DND-41 (cell line): ENCODE measurements around the gene KCNAB1.

Experiments
- ATAC-seq: fragments of 200-7000 bp; cut with Tn5 transposase; 3 replicates; pipeline ENCODE4 v1.9.1; 2021; ENCODE audit warnings: low read depth; ENCODE audit not compliant: insufficient read depth
- DNase-seq: peaks from one replicate; pipeline ENCODE4 v3.0.0-alpha.2; 2020
- H2AFZ ChIP-seq: 2 replicates; pipeline ENCODE4 v1.6.0; 2012; ENCODE audit warnings: low read depth, low read length
- H3K27ac ChIP-seq: 2 replicates; pipeline ENCODE4 v1.5.1; 2012; ENCODE audit warnings: low read length, inconsistent platforms
- H3K27me3 ChIP-seq: fragments of 200-600 bp; sonication (generic); 2 replicates; pipeline ENCODE4 v1.6.0; 2012; ENCODE audit warnings: low read length, mild to moderate bottlenecking, inconsistent platforms; ENCODE audit not compliant: insufficient read depth, poor library complexity
- H3K36me3 ChIP-seq: 2 replicates; pipeline ENCODE4 v1.5.1; 2012; ENCODE audit warnings: low read length, inconsistent platforms; ENCODE audit not compliant: insufficient read depth
- H3K4me1 ChIP-seq: 2 replicates; pipeline ENCODE4 v1.5.1; 2012; ENCODE audit warnings: mild to moderate bottlenecking, low read length; ENCODE audit not compliant: insufficient read depth
- H3K4me2 ChIP-seq: 2 replicates; pipeline ENCODE4 v1.6.0; 2012; ENCODE audit warnings: mild to moderate bottlenecking, moderate library complexity, low read length, inconsistent platforms; ENCODE audit not compliant: insufficient read depth
- H3K4me3 ChIP-seq, 2 experiments: fragments of 200-600 bp in 1 of 2; shearing (Covaris generic) in 1 of 2; 2 replicates each; pipeline ENCODE4 v1.5.1; 2012 to 2016; ENCODE audit warnings: inconsistent platforms in 2 of 2, low read length in 2 of 2, mild to moderate bottlenecking in 2 of 2, low read depth in 1 of 2, moderate library complexity in 1 of 2
- H3K79me2 ChIP-seq: 2 replicates; pipeline ENCODE4 v1.6.0; 2012; ENCODE audit warnings: low read length, inconsistent platforms; ENCODE audit not compliant: insufficient read depth
- H3K9ac ChIP-seq: 2 replicates; pipeline ENCODE4 v1.6.0; 2012; ENCODE audit warnings: low read depth, mild to moderate bottlenecking, inconsistent platforms, low read length, moderate library complexity
- H3K9me3 ChIP-seq: 2 replicates; pipeline ENCODE4 v1.5.1; 2012; ENCODE audit warnings: low read length, moderate library complexity, mild to moderate bottlenecking, inconsistent platforms; ENCODE audit not compliant: insufficient read depth, severe bottlenecking
- H4K20me1 ChIP-seq: 2 replicates; pipeline ENCODE4 v1.6.0; 2012; ENCODE audit warnings: low read length; ENCODE audit not compliant: insufficient read depth
- CTCF ChIP-seq: IDR thresholded peaks from 2 replicates; pipeline ENCODE4 v1.5.1; 2012; ENCODE audit warnings: borderline replicate concordance, low read length, moderate library complexity, mild to moderate bottlenecking; ENCODE audit not compliant: poor library complexity, severe bottlenecking; ENCODE audit errors: extremely low read depth
- EZH2 ChIP-seq: IDR thresholded peaks from 3 replicates; pipeline ENCODE4 v1.6.1; 2012; ENCODE audit warnings: borderline replicate concordance, low read depth, mild to moderate bottlenecking, moderate library complexity, low read length, inconsistent platforms; ENCODE audit not compliant: severe bottlenecking

KCNAB1 gene

GRCh38 chr3:156311431-156311830 lies 191.1 kb downstream of the KCNAB1 start:
- H3K4me1 ChIP-seq: no peaks in the 10 kb centered on the region
- no peaks in the 10 kb centered on the region for H4K20me1 ChIP-seq
- H3K4me2 ChIP-seq: no peak overlapping the region
- no peak overlapping the region for H3K27ac ChIP-seq
- no peak overlapping the region for H3K9ac ChIP-seq
- H2AFZ ChIP-seq: no peak overlapping the region
- no peaks in the 10 kb centered on the region for H3K27me3 ChIP-seq
- no peak for DNase-seq
- TF ChIP-seq CTCF (no peak), EZH2 (no peak)
- no peak overlapping the region for H3K4me3 ChIP-seq
- H3K79me2 ChIP-seq: no peaks in the 10 kb centered on the region
- ATAC-seq: no peak
- H3K9me3 ChIP-seq: no peaks in the 10 kb centered on the region
- no peaks in the 10 kb centered on the region for H3K36me3 ChIP-seq

GRCh38 chr3:156311930-156312329 lies 191.6 kb downstream of the KCNAB1 start:
- H3K79me2 ChIP-seq: no peaks in the 10 kb centered on the region
- no peak for ATAC-seq
- H3K4me1 ChIP-seq: no peaks in the 10 kb centered on the region
- H4K20me1 ChIP-seq: no peaks in the 10 kb centered on the region
- no peak overlapping the region for H3K4me2 ChIP-seq
- H3K27ac ChIP-seq: no peak overlapping the region
- H3K27me3 ChIP-seq: no peaks in the 10 kb centered on the region
- DNase-seq: no peak
- TF ChIP-seq CTCF (no peak), EZH2 (no peak)
- H3K9ac ChIP-seq: no peak overlapping the region
- no peak overlapping the region for H2AFZ ChIP-seq
- H3K4me3 ChIP-seq: no peak overlapping the region
- no peaks in the 10 kb centered on the region for H3K9me3 ChIP-seq
- H3K36me3 ChIP-seq: no peaks in the 10 kb centered on the region

- H3K4me1 ChIP-seq: no peaks in the 10 kb centered on the region
- H3K9ac ChIP-seq: no peak overlapping the region
- no peaks in the 10 kb centered on the region for H3K36me3 ChIP-seq
- no peak overlapping the region for H3K4me3 ChIP-seq
- no peak overlapping the region for H3K27ac ChIP-seq
- ATAC-seq (no peak), DNase-seq (no peak)
- H3K4me2 ChIP-seq: no peak overlapping the region
- peaks cover 6% of the 10 kb centered on the region for H3K27me3 ChIP-seq
- H3K79me2 ChIP-seq: no peaks in the 10 kb centered on the region
- no peak overlapping the region for H2AFZ ChIP-seq
- H3K9me3 ChIP-seq: no peaks in the 10 kb centered on the region
- TF ChIP-seq EZH2: no peak
- no peak for TF ChIP-seq CTCF
- no peaks in the 10 kb centered on the region for H4K20me1 ChIP-seq
Measured at GRCh38 chr3:156316076-156316475, 195.7 kb downstream of the KCNAB1 start.

DNA sequence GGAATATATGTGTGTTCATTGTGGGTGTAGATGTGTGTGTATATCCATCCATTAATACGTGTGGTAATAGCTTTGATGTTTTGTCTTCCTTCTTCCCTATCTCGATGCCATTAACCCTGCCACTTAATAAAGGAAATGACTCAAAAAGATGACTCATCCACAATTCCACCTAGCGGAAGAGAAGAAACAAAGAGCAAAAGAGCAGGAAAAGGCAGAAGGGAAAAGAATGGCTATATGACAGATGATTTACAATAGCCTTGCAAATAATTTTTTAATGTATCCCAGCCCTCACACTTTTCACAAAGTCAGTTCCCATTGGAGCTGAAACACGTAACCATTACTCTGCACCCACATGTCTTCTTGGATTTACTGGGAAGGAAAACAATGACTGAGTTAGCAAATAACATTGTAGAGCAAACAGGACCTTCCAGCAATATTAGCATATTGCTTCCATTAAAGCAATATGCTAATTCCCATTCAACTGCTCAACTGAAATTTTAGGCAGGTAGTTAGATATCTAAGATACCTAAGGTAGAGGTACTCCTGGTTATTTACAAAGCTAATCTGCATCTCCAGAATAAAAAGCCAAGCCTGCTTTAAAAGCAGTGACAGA lies 197.2 kb downstream of the KCNAB1 start:
- TF ChIP-seq EZH2: no peak
- no peak for TF ChIP-seq CTCF
- no peak for ATAC-seq
- Histone ChIP-seq H4K20me1 (no peaks in the 10 kb centered on the region), H3K9me3 (no peaks in the 10 kb centered on the region), H3K4me2 (no peak overlapping the region), H2AFZ (no peak overlapping the region), H3K36me3 (no peaks in the 10 kb centered on the region), H3K27me3 (peaks cover 6% of the 10 kb centered on the region), H3K9ac (no peak overlapping the region), H3K79me2 (no peaks in the 10 kb centered on the region), H3K4me1 (no peaks in the 10 kb centered on the region), H3K4me3 (no peak overlapping the region), H3K27ac (no peak overlapping the region)
- DNase-seq: no peak
